GM10266 (cell line): ENCODE results near the gene EFL1.

Experiments
- DNase-seq: peaks from one replicate; pipeline ENCODE4 v3.0.0; 2012; ENCODE audit errors: extremely low spot score
- CTCF ChIP-seq: IDR thresholded peaks from 2 replicates; pipeline ENCODE4 v1.5.1; 2012; ENCODE audit warnings: mild to moderate bottlenecking, low read depth; ENCODE audit not compliant: control insufficient read depth, insufficient read depth; ENCODE audit errors: missing control alignments

Gene EFL1

DNA sequence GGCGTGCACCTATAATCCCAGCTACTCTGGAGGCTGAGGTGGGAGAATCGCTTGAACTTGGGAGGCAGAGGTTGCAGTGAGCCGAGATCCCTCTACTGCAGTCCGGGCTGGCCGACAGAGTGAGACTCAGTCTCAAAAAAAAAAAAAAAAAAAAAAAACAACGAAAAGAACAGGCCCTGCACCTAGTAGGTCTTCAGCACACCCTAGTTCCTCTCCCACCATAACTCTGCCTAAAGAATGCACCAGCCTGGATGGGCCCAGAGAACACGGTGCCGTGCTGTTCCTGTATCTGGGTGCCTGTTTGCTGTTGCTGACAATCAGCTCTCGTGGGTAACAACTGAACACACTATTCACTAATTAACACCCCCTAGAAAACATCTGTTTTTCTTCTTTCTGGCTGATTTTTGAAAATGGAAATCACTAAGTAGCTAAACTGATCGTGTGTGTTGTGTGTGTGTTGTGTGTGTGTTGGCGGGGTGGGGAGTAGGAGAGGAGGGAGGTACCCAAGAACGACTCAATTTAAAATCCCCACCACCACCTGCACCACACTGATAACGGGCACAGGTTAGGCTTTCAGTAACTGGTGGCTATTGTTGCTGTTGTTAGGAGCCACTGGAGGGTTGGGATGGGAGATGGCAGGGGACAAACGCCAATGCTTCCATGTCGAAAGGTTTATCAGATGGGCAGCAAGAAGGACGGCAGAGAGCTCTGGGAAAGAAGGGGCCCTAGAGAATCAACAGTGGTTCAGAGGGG, 176.1 kb downstream of the EFL1 start:
- DNase-seq: no peak
- no peak for TF ChIP-seq CTCF

GRCh38 chr15:82081914-82082762, 180.4 kb downstream of the EFL1 start:
- no peak for TF ChIP-seq CTCF
- no peak for DNase-seq

- no peak for DNase-seq
- no peak for TF ChIP-seq CTCF
Measured at GRCh38 chr15:82080774-82081173, 181.8 kb downstream of the EFL1 start.
